ENCODE measurements around the gene TLE4.

The TLE4 gene

DNA sequence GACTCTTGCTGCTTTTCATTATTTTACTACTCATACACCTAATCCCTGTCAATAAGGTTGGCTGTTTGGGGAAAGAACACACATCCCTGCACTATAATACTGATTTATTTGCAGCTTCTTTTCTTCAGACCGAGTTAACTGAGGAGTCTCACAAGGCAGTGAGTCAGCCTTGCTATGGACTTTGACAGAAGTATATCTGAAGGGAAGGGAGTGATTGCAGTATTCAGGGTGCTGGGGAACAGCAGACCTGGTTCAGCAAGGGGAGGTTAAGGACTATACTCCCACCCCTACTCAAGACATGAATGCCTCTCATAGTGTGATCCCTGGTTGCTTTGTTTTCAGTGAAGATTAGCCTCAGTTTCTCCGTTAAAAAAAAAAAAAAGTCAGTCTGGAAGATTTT lies 99.8 kb downstream of the TLE4 start:
- H3K27ac Mint-ChIP-seq = peak overlapping the region; percentile 26 to 64
- ATAC-seq (replicated peaks) = no peak
- H3K9me3 Mint-ChIP-seq = no peaks in the 10 kb centered on the region
- H3K4me1 Mint-ChIP-seq (ENCODE audit: low read depth in 2 of 2) = peaks cover 32 to 56% of the 10 kb centered on the region in 2 donors
- no peak for DNase-seq
- H3K36me3 Mint-ChIP-seq (ENCODE audit: insufficient read depth) = peaks cover 7% of the 10 kb centered on the region
- no peaks in the 10 kb centered on the region for H3K27me3 Mint-ChIP-seq
- H3K4me3 Mint-ChIP-seq = no peak overlapping the region

DNA sequence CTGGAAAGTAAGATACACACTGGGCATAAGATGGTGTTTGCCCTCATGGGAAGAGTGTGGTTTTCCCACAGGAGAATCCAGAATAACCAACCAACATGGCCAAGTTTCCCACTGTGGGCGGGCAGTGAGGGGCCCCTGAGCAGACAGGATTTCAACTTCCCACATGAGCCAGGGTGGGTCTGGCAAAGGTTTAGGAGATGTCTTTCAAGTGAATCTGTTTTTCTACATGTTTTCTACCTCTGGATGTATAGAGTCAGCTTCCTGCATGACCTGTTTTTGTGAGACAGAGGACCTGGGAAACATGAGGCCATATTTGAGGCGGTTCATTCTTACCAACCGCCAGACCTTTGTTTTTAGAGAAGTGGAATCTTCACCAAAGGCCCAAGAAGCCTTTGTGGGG lies 100.5 kb downstream of the TLE4 start:
- no peak overlapping the region for H3K4me3 Mint-ChIP-seq
- no peaks in the 10 kb centered on the region for H3K9me3 Mint-ChIP-seq
- peaks cover 7% of the 10 kb centered on the region for H3K36me3 Mint-ChIP-seq (ENCODE audit: insufficient read depth)
- DNase-seq (no peak), ATAC-seq (replicated peaks) (no peak)
- no peaks in the 10 kb centered on the region for H3K27me3 Mint-ChIP-seq
- H3K4me1 Mint-ChIP-seq (ENCODE audit: low read depth in 2 of 2) = peaks cover 32 to 56% of the 10 kb centered on the region in 2 donors
- peak overlapping the region; percentile 26 to 64 for H3K27ac Mint-ChIP-seq

DNA sequence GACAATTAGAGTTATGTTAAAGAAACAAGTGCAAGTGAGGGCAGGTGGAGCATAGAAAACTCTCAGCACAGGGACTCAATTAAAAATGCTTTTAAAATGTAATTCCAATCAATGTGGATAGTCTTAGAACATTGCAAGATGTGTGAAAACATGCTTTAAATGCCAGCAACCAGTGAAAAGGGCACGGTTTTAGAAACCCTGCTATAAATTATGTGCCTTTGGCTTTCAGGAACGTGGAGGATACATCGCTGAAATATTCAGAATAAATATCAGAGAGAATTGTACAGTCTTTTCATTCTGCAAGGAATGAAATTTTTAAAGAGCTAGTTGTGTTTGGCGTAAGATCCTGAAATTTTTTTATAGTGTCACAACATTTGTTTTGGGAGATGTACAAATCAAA lies 101.1 kb downstream of the TLE4 start:
- no peak for ATAC-seq (replicated peaks)
- no peaks in the 10 kb centered on the region for H3K9me3 Mint-ChIP-seq
- H3K27me3 Mint-ChIP-seq = no peaks in the 10 kb centered on the region
- no peak overlapping the region for H3K4me3 Mint-ChIP-seq
- H3K4me1 Mint-ChIP-seq (ENCODE audit: low read depth in 2 of 2) = peaks cover 32 to 52% of the 10 kb centered on the region in 2 donors
- H3K27ac Mint-ChIP-seq = no peak overlapping the region
- no peak for DNase-seq
- H3K36me3 Mint-ChIP-seq (ENCODE audit: insufficient read depth) = peaks cover 4% of the 10 kb centered on the region

DNA sequence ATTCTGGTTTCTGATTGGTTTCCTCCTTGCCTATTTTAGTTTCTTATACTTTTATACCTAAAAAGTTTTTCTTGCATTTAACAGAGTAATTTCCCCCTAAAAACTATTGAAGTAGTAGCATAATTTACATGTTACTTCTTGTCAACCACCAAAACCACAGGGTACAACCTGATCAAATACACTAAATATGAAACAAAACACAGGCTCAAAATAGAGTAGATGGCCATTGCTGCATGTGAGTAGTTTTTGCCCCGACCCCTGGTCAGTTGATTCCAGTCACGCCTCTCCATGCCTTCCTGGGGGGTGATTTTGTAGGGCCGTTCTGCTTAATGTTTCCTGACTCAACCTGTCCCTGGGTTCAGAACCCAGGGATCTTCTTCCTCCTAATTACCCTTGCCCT lies 101.8 kb downstream of the TLE4 start:
- H3K4me1 Mint-ChIP-seq (ENCODE audit: low read depth in 2 of 2) = peaks cover 32 to 47% of the 10 kb centered on the region in 2 donors

DNA sequence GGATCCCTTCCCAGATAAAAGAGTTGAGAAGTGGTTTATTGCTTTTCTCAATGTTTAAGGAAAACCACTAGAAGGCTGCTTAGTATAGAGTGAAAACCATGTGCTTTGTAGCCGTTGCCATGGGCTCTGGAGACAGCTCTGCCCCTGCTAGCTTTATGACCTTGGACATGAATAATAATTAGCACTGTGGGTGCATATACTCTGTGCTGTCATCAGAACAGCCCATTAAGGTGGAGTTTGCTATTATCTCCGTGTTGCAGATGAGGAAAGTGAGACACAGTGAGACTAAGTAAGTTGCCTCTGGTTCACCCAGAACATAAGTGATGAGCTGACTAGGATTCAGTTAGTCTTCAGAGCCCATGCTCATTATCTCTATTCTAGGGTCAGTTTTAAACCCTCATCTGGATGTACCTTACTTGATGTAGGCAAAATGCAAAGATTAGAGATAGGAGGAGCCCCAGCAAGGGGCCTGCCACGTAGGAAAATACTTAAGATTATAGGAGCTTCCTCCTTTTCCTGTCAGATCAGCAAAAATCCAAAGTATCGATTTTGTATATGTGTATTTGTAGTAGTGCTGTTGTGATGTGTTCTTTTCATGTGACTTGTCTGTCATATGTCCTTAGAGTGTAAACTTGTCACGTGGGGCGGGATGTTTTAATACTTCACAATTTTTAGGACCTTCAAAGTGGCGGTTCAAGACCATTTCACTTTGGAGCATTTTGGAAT lies 102.5 kb downstream of the TLE4 start:
- DNase-seq (no peak), ATAC-seq (replicated peaks) (no peak)
- peak overlapping the region; percentile 49 to 50 for H3K4me3 Mint-ChIP-seq
- peaks cover 4% of the 10 kb centered on the region for H3K36me3 Mint-ChIP-seq (ENCODE audit: insufficient read depth)
- H3K27me3 Mint-ChIP-seq = no peaks in the 10 kb centered on the region
- H3K27ac Mint-ChIP-seq = peak overlapping the region in 1 of 2 donors; percentile 82
- peaks cover 28 to 43% of the 10 kb centered on the region in 2 donors for H3K4me1 Mint-ChIP-seq (ENCODE audit: low read depth in 2 of 2)
- H3K9me3 Mint-ChIP-seq = no peaks in the 10 kb centered on the region

More for the DNA sequence above, 101.8 kb downstream of the TLE4 start:
- DNase-seq = no peak
- H3K27ac Mint-ChIP-seq = peak overlapping the region in 1 of 2 donors; percentile 82
- H3K36me3 Mint-ChIP-seq (ENCODE audit: insufficient read depth) = peaks cover 4% of the 10 kb centered on the region
- peak overlapping the region; percentile 49 to 50 for H3K4me3 Mint-ChIP-seq
- no peaks in the 10 kb centered on the region for H3K27me3 Mint-ChIP-seq
- H3K9me3 Mint-ChIP-seq = no peaks in the 10 kb centered on the region
- ATAC-seq (replicated peaks) = peak; percentile 58

DNA sequence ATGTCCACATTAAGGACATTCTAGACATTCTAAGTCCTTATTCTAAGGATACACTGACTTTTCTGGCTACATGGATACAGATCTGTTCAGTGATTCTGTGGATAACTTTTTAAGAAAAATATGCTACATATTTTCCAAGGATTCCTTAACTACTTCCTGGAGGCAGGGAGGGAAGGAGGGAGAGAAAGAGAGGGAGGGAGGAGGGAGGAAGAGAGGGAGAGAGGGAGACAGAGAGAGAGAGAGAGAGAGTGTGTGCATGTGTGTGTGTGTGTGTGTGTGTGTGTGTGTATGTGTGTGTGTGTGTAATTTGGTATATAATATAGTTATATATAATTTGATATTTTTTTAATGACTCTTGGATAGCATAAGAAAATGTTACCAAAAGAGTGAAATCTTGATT lies 109.8 kb downstream of the TLE4 start:
- peaks cover 11 to 14% of the 10 kb centered on the region in 2 donors for H3K4me1 Mint-ChIP-seq (ENCODE audit: low read depth in 2 of 2)
- H3K27ac Mint-ChIP-seq = peak overlapping the region in 1 of 2 donors; percentile 82
- H3K36me3 Mint-ChIP-seq (ENCODE audit: insufficient read depth) = no peaks in the 10 kb centered on the region
- no peak overlapping the region for H3K4me3 Mint-ChIP-seq
- ATAC-seq (replicated peaks) = no peak
- H3K9me3 Mint-ChIP-seq = no peaks in the 10 kb centered on the region
- no peaks in the 10 kb centered on the region for H3K27me3 Mint-ChIP-seq
- DNase-seq = no peak

DNA sequence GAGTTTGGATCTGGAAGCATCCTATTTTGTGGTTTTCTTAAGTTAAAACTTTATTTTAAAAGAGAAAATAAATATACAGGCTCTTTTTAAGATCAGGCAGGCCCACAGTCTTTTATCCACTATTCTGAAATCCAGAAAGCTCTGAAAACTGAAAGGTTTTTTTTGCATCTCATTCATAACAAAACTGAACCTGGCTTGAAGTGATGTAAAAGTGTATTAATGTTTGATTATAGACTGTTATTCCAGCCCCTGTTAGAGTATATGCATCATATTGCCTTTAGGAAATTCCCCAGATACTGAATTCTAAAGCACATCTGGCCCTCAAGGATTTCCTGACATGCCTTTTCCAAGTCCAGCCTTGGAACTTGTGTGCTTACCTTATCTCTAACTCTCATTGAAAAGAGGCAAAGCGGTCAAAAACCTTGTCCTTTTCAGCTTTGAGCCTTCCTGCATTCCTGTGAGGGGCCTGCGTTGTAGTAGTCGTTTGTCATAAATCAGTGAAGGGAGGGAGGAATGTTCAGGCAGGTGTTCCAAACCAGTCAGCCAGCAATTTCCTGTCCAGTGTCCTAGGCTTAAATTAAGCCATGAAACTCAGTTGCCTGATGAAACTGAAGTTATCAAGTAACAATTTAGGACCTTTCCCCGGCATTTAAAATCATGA lies 110.4 kb downstream of the TLE4 start:
- no peak for DNase-seq
- Mint-ChIP-seq H3K27me3 (no peaks in the 10 kb centered on the region), H3K4me3 (no peak overlapping the region), H3K9me3 (no peaks in the 10 kb centered on the region), H3K36me3 (ENCODE audit: insufficient read depth) (no peaks in the 10 kb centered on the region), H3K4me1 (ENCODE audit: low read depth in 2 of 2) (peaks cover 15 to 18% of the 10 kb centered on the region in 2 donors), H3K27ac (no peak overlapping the region)
- ATAC-seq (replicated peaks) = no peak

DNA sequence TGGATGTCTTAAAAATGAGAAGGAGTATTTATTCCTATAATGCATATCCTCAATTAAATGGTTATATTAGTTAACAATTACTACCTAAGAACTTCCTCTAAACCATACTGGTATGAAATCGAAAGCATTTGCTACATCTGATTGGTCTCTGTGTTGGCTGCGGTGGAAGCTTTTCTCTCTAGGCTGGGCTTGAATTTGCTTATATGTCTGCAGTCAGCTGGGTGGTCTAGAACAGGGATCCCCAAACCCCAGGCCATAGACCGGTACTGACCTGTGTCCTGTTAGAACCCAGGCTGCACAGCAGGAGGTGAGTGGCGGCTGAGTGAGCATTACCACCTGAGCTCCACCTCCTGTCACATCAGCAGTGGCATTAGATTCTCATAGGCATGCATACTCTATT lies 112.3 kb downstream of the TLE4 start:
- ATAC-seq (replicated peaks) (no peak), DNase-seq (no peak)
- Mint-ChIP-seq H3K9me3 (no peaks in the 10 kb centered on the region), H3K4me3 (no peak overlapping the region), H3K27me3 (no peaks in the 10 kb centered on the region), H3K27ac (no peak overlapping the region), H3K36me3 (ENCODE audit: insufficient read depth) (no peaks in the 10 kb centered on the region), H3K4me1 (ENCODE audit: low read depth in 2 of 2) (peaks cover 25 to 29% of the 10 kb centered on the region in 2 donors)

DNA sequence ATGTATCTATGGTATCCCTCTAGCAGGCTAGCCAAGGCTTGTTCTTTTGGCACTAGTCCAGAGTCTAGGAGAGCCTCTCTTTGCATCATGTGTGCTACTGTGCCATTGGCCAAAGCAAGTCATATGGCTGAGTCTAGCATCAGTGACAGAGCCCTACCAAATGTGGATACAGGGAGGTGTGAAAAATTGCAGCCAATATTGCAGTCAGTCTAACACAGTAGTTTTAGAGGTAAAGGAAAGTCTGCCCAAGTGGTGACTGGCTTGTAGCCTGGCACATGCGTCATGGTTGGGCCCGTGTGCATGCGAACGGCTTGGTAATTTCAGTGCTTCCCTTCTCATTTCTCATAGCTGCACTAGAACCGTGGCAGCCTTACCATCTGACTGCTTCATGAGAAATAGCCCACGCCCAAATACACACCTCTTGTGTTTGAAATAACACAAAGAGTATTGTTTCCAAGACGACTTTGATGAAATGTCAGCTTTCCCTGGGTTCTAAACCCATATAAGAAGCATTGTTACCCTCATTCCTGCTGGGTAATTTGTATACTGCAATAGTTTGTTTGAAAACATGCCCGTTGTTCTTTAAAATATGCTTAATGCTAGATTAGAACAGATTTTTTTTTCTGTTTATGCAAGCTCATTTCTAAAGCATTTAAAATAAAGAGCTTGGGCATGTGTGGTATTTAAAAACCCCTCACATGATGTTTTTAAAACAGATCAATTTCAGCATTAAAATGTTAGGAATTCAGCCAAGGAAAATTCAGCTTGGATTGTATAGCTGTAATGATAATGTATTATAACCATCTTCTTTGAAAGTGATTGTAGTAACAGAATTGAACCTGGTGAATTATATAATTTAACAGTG lies 113.2 kb downstream of the TLE4 start:
- ATAC-seq (replicated peaks) = no peak
- Mint-ChIP-seq H3K9me3 (no peaks in the 10 kb centered on the region), H3K27ac (no peak overlapping the region), H3K4me3 (no peak overlapping the region), H3K27me3 (no peaks in the 10 kb centered on the region), H3K36me3 (ENCODE audit: insufficient read depth) (no peaks in the 10 kb centered on the region), H3K4me1 (ENCODE audit: low read depth in 2 of 2) (peaks cover 28 to 31% of the 10 kb centered on the region in 2 donors)
- DNase-seq = no peak

DNA sequence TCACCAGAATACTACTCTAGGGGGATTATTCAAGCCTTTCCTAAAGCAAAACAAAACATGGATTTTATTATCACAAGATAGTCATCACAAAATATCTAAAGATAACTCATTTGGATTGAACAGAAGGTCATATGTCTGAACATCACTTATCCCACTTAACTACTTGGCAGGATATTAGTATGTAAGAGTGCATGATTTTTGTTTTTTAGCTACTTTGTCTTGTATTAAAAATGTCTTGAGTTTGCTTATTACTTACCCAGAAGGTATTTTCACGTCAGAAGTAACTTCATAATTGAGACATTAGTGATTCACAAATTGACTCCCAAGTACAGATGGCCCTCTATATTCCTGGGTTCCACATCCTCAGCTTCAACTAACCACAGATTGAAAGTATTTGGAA lies 113.8 kb downstream of the TLE4 start:
- H3K27me3 Mint-ChIP-seq = no peaks in the 10 kb centered on the region
- DNase-seq (no peak), ATAC-seq (replicated peaks) (no peak)
- H3K27ac Mint-ChIP-seq = no peak overlapping the region
- H3K9me3 Mint-ChIP-seq = no peaks in the 10 kb centered on the region
- no peak overlapping the region for H3K4me3 Mint-ChIP-seq
- H3K4me1 Mint-ChIP-seq (ENCODE audit: low read depth in 2 of 2) = peaks cover 28 to 34% of the 10 kb centered on the region in 2 donors
- no peaks in the 10 kb centered on the region for H3K36me3 Mint-ChIP-seq (ENCODE audit: insufficient read depth)

DNA sequence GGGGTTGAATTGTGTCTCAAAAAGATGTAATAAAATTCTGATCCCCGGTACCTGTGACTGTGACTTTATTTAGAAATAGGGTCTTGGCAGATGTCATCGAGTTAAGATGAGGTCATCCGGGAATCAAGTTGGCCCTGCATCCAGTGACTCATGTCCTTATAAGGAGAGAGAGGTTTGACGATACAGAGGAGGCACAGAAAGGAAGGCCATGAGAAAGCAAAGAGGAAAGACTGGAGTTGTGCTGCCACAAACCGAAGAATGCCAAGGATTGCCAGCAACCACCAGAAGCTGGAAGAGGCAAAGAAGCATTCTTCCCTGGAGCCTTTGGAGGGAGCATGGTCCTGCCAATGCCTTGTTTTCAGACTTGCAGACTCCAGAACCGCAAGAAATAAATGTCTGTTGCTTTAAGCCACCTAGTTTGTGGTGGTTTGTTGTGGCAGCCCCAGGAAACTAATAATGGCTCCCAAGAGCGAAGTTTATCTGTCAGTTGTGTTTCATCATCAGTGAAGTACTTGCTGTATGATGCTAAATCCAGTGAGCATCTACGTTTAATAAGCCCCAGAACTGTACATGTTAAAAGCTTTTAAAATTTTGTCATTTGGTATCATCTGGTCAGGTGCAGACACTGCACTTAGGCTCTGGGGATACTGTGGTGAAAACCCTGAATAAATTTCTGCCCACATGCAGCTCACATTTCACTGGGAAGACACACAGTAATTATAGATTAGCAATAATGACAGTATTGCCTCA lies 114.8 kb downstream of the TLE4 start:
- ATAC-seq (replicated peaks) = peak; percentile 9
- peaks cover 30 to 35% of the 10 kb centered on the region in 2 donors for H3K4me1 Mint-ChIP-seq (ENCODE audit: low read depth in 2 of 2)
- H3K9me3 Mint-ChIP-seq = no peaks in the 10 kb centered on the region

DNA sequence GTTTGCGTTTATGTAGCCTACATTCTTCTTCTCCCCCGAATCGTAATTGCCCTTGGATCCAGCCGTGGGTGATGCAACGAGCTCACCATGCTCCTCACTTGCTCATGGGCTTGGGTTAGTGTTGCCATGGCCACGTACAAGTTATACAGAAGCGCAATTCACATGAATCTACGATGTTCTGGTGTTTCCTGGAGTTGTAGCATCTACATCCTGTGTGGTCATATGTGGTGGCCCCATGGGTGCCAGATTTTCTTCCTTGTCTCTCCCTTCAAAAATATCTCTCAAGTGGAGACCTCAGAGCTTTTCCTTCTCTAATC lies 115.3 kb downstream of the TLE4 start:
- Mint-ChIP-seq H3K27ac (peak overlapping the region; percentile 33 to 54), H3K4me1 (ENCODE audit: low read depth in 2 of 2) (peaks cover 32 to 35% of the 10 kb centered on the region in 2 donors), H3K27me3 (no peaks in the 10 kb centered on the region), H3K9me3 (no peaks in the 10 kb centered on the region), H3K36me3 (ENCODE audit: insufficient read depth) (no peaks in the 10 kb centered on the region), H3K4me3 (peak overlapping the region; percentile 20 to 35)
- ATAC-seq (replicated peaks) = peak; percentile 100
- DNase-seq = peak; percentile 19 to 34 (median 32)

More for the DNA sequence above, 114.8 kb downstream of the TLE4 start:
- Mint-ChIP-seq H3K27ac (peak overlapping the region; percentile 33 to 54), H3K36me3 (ENCODE audit: insufficient read depth) (no peaks in the 10 kb centered on the region), H3K27me3 (no peaks in the 10 kb centered on the region), H3K4me3 (peak overlapping the region; percentile 20 to 35)
- no peak for DNase-seq

DNA sequence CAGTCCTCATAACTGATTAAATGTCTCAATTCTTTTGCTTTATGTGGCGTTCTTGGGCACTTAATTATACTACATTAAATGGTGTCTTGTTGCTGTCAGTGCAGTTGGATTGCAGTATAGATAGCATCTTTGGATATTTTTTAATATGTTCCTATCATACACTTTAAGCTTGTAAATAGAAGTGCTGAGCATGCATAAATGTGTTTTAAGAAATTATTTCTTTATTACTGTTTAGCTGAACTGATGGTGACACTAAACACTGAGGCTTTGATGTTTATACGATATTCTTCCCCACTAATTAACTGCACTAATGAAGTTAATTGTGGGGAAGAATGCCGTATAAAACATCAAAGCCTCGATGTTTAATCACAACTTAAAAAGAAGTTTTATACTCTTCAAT lies 116.6 kb downstream of the TLE4 start:
- no peak overlapping the region for H3K4me3 Mint-ChIP-seq
- peaks cover 30 to 35% of the 10 kb centered on the region in 2 donors for H3K4me1 Mint-ChIP-seq (ENCODE audit: low read depth in 2 of 2)
- no peaks in the 10 kb centered on the region for H3K27me3 Mint-ChIP-seq
- no peaks in the 10 kb centered on the region for H3K36me3 Mint-ChIP-seq (ENCODE audit: insufficient read depth)
- peak overlapping the region in 1 of 2 donors; percentile 54 for H3K27ac Mint-ChIP-seq
- no peak for DNase-seq
- ATAC-seq (replicated peaks) = no peak
- no peaks in the 10 kb centered on the region for H3K9me3 Mint-ChIP-seq
